ENCODE results near the gene NMNAT2.

GRCh38 chr1:183388735-183389134, 29.4 kb downstream of the NMNAT2 start:
- no peak for TF ChIP-seq CTCF (IDR thresholded peaks at IDR 0.05)
- TF ChIP-seq POLR2AphosphoS5 (IDR thresholded peaks at IDR 0.05), result no peak
- no peak for TF ChIP-seq POLR2A (IDR thresholded peaks at IDR 0.05)
